GM03348 (cell line): Measurements from ENCODE around the gene ABCA3.

Source experiments
- DNase-seq: peaks from one replicate; pipeline ENCODE4 v3.0.0; 2012; ENCODE audit warnings: low spot score

Gene ABCA3

GRCh38 chr16:2235234-2235651 is 105.3 kb downstream of the ABCA3 start:
- no peak for DNase-seq

GRCh38 chr16:2234813-2235170 is 105.7 kb downstream of the ABCA3 start:
- DNase-seq, result no peak

- DNase-seq, result no peak
Observed at GRCh38 chr16:2233872-2234812, 106.4 kb downstream of the ABCA3 start.

DNA sequence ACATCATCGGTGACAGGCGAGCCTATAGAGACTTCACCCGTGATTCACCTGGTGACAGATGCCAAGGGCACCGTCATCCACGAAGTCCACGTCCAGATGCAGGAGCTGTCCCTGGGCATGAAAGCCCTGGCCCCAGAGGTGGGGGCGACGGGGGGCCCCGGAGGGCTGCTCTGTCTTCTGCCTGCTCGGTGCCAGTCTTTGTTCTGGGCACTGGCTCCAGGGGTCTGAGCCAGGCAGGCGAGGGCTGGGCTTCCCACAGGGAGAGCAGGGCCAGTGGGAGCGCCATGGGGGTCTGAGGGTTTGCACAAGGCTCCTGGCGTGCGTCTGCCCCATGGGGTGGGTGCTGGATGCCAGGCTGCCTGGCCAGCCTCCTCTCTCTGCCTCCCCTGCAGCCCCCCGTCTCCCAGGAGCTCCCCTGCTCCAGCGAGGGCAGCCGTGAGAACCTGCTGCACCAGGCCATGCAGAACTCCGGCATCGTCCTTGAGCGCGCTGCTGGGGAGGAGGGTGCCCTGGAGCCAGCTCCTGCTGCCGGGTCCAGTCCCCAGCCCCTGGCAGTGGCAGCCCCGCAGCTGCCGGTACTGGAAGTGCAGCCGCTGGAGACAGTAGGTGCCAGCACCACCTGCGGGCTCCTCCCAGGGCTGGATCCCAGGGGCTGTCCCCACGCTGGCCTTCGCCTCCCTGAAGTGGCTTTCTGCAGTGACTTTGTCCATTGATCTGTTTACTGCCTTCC is 107.3 kb downstream of the ABCA3 start:
- DNase-seq, result no peak

GRCh38 chr16:2232094-2232990 is 108.2 kb downstream of the ABCA3 start:
- DNase-seq, result no peak

DNA sequence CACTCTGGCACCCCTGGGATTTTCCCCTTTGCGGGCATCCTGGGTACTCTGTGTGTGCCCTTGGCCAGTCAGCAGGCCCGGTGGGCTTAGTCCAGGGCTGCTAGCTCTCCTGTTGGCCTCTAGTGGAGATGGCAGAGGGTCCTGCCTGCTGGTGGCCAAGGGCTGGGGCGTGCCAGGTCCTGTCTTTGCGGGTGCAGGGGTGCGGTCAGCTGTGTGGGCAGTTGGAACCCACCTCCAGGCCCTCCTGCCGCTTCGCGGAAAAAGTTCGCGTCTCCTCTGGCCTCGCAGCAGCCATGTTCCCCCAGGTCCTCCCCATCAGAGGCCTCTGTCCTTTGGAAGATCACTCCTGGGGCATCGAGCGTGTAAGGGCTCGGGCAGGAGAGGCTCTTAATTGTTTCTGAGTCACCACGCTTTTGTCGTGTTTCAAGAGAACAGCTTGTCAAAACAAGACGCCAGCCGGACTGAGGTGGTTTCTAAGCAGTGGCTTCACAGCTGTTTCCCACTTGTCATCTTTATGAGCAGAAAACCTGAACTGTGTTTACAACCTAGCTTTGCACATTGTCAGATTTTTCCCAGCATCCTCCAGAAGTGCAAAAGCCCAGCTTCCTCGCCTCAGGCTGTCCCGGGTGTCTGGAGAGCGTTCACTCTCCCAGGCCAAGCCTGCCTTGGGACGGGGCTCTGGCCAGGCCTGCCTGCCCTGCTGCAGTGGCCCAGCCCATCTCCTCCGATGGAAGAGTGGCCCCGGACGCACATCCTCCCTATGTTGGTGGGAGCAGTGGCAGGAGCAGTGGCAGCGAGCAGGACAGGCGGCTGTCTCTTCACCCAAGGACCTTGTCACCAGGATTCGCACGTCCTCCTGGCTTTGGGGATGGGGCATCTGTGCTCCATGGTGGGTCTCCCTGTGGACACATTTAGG is 109.3 kb downstream of the ABCA3 start:
- DNase-seq, result no peak

DNA sequence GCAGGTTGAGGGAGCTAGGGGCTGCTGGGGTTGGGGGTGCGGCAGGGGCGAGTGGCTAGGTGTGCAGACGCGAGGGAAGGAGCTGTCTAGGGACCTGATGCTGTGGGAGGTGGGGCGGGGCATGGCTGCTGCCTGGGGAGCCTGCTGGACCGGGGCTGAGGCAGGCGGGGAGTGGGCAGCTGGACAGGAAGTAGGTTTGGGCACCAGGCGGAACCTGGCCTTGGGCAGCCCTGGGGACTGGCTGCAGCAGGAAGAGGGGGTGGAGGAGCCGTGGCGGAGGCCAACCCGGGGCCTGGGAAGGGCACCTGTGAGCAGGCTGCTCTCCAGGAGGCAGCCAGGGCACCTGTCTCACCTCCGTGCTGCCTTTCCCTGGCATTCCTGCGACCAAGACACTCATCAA is 110.2 kb downstream of the ABCA3 start:
- DNase-seq, result no peak

DNA sequence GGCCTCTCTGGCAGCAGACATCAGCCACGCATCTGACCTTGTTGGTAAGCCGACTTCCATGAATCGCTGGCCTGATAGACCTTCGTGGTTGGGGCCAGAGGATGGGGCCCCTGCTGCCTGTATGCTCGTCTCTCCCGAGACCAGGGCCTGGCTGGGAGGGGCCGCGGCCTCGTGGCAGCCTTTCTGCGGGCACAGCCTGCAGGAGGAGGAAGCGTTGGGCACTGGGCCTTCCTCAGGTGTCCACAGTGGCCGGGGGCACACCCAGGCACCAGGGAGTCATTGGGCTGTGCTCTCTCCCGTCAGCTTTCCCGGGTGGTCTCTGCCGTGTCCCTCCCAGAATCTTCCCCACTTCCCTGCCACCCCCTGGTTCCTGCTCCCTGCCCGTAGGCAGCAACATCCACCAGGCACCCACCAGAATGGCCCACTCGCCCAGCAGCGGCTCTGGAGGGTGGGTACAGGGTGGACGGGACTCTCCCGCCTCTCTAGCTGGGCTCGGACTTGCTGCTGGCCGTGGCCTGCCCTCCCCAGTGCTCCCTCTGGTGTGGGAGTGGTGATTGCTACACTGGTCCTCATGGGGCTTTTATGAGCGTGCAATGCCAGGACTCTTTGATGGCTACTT is 110.8 kb downstream of the ABCA3 start:
- DNase-seq, result no peak

GRCh38 chr16:2229091-2229490 is 111.4 kb downstream of the ABCA3 start:
- DNase-seq, result no peak

- no peak for DNase-seq
Observed at GRCh38 chr16:2228161-2228824, 112.2 kb downstream of the ABCA3 start.

GRCh38 chr16:2226918-2227317 is 113.6 kb downstream of the ABCA3 start:
- DNase-seq, result no peak

- DNase-seq, result no peak
Observed at GRCh38 chr16:2226245-2226793, 114.2 kb downstream of the ABCA3 start.
